ENCODE measurements around the gene NUBP1. TPM values are rescaled to one million over a fixed set of nuclear protein-coding genes. Genes with fewer than 3 reads are reported as not detected.

The NUBP1 gene
- total and polyA plus RNA-seq, 9 of the 15 experiments (the other 6 are each of a cell fraction or from before 2014, with no cell fraction given): 17.2 to 55.1 (median 35.6) TPM

DNA sequence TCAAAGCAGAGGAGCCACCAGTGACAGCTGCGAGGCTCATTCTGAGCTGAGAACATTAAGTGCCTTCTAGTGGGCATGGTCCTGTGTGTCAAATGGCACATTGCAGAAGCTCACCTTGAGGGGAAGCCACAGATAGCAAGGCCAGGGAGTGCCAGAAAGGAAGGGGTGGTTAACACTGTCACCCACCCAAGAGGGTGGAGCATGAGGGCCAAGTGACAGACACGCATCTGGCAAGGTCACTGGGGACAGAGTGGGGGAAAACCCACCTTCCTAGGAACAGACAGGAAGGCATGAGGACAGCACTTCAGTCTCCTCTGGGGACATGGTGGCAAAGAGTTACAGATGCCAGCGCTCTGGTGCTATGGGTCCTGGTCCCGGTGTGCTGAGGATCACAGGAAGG lies 22.1 kb downstream of the NUBP1 start (continued):
- TF ChIP-seq CREBBP (IDR thresholded peaks at IDR 0.05; ENCODE audit: low read depth, low read length) (no peak), ZNF717 (CRISPR knock-in tag; IDR thresholded peaks at IDR 0.05) (no peak), TRIM28 (IDR thresholded peaks at IDR 0.05) (no peak)

DNA sequence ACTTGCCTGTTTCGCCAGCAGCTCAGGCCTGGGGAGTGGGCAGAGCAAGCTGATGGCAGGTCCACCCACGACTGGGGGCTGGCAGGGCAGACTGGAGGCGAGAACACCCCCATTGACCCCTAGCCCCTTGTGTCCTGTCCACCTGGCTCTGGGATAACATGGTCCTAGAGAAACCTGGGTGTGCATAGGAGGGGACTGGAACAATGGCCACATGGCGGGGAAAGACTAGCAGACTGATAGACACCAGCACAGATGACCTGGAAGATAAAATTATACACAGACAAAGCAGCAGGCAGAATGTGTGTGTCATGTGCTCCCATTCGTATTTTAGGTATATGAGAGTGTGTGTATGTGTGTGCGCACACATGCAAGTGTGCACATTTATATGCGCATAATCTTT lies 23.5 kb downstream of the NUBP1 start:
- ATAC-seq (no peak), DNase-seq (ENCODE audit: extremely low read depth in 1 of 4, low spot score in 3 of 4) (no peak), FAIRE-seq (no peak)
- ChIA-PET POLR2A (no interaction called here), CTCF (ENCODE audit: low intra/inter-chr PET ratio) (no interaction called here)
- in situ Hi-C loops (cut with MboI): no loop called here
- Histone ChIP-seq H3K4me3 (no peak overlapping the region), H3K36me3 (ENCODE audit: control insufficient read depth, insufficient read depth, low read length) (peaks cover 36% of the 10 kb centered on the region; the same call in 1 of the 3 replicates), H4K20me1 (replicated peaks; ENCODE audit: control insufficient read depth, insufficient read depth, low read length) (no peaks in the 10 kb centered on the region), H3K9me3 (replicated peaks; ENCODE audit: control insufficient read depth, insufficient read depth, low read depth, low read length) (no peaks in the 10 kb centered on the region), H3K27ac (ENCODE audit: extremely low read depth, low read depth, low read length) (no peak overlapping the region), H3K27me3 (ENCODE audit: control insufficient read depth in 2 of 2, insufficient read depth in 2 of 2, low read length in 2 of 2) (no peaks in the 10 kb centered on the region), H3K4me2 (ENCODE audit: insufficient read depth, low read length) (no peak overlapping the region), H3K9me1 (ENCODE audit: control insufficient read depth, insufficient read depth, low read length) (no peaks in the 10 kb centered on the region), H3K9ac (ENCODE audit: insufficient read depth in 1 of 2, low read depth in 2 of 2, low read length in 2 of 2) (no peak overlapping the region), H3K4me1 (replicated peaks in 1 of 2; ENCODE audit: control insufficient read depth in 2 of 2, insufficient read depth in 2 of 2, low read length in 2 of 2) (peaks cover 0 to 3% of the 10 kb centered on the region in 2 experiments; a peak in 1 of 5 replicates), H3K79me2 (ENCODE audit: control insufficient read depth, insufficient read depth, low read length) (no peaks in the 10 kb centered on the region), H2AFZ (ENCODE audit: low read depth, low read length) (no peak overlapping the region)
- WGBS (ENCODE audit: insufficient coverage, low coverage, missing lambda C conversion rate): 75% methylated on average over 7 of the region's 7 CpGs
- intact Hi-C loops (cut with micrococcal nuclease): no loop called here
- BruUV-seq (replicated peaks): no TSS peak
- TF ChIP-seq SMARCA4 (IDR thresholded peaks at IDR 0.05) (no peak), NR4A1 (CRISPR knock-in tag; IDR thresholded peaks at IDR 0.05) (no peak), NR4A1 (tag; IDR thresholded peaks at IDR 0.05) (no peak), FOXJ3 (CRISPR knock-in tag; IDR thresholded peaks at IDR 0.05) (no peak), ESRRB (CRISPR knock-in tag; IDR thresholded peaks at IDR 0.05; ENCODE audit: borderline replicate concordance) (no peak), ZNF282 (CRISPR knock-in tag; IDR thresholded peaks at IDR 0.05) (no peak), RBM39 (optimal IDR thresholded peaks at IDR 0.05; ENCODE audit: low read depth, low read length) (no peak), SMARCB1 (IDR thresholded peaks at IDR 0.05; ENCODE audit: insufficient read length, low read depth) (no peak), PRPF4 (IDR thresholded peaks at IDR 0.05; ENCODE audit: insufficient read depth, low read depth, low read length, poor library complexity, severe bottlenecking) (no peak), GATAD2B (IDR thresholded peaks at IDR 0.05; ENCODE audit: borderline replicate concordance) (no peak)
- TF ChIP-seq, protein P1, sequence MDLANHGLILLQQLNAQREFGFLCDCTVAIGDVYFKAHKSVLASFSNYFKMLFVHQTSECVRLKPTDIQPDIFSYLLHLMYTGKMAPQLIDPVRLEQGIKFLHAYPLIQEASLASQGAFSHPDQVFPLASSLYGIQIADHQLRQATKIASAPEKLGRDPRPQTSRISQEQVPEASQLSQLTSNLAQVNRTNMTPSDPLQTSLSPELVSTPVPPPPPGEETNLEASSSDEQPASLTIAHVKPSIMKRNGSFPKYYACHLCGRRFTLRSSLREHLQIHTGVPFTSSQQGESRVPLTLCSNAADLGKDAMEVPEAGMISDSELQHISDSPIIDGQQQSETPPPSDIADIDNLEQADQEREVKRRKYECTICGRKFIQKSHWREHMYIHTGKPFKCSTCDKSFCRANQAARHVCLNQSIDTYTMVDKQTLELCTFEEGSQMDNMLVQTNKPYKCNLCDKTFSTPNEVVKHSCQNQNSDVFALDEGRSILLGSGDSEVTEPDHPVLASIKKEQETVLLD (IDR thresholded peaks at IDR 0.05): no peak
- TF ChIP-seq, protein P2, sequence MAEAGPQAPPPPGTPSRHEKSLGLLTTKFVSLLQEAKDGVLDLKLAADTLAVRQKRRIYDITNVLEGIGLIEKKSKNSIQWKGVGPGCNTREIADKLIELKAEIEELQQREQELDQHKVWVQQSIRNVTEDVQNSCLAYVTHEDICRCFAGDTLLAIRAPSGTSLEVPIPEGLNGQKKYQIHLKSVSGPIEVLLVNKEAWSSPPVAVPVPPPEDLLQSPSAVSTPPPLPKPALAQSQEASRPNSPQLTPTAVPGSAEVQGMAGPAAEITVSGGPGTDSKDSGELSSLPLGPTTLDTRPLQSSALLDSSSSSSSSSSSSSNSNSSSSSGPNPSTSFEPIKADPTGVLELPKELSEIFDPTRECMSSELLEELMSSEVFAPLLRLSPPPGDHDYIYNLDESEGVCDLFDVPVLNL (CRISPR knock-in tag; IDR thresholded peaks at IDR 0.05; ENCODE audit: low read depth): no peak
- TF ChIP-seq, protein P3, sequence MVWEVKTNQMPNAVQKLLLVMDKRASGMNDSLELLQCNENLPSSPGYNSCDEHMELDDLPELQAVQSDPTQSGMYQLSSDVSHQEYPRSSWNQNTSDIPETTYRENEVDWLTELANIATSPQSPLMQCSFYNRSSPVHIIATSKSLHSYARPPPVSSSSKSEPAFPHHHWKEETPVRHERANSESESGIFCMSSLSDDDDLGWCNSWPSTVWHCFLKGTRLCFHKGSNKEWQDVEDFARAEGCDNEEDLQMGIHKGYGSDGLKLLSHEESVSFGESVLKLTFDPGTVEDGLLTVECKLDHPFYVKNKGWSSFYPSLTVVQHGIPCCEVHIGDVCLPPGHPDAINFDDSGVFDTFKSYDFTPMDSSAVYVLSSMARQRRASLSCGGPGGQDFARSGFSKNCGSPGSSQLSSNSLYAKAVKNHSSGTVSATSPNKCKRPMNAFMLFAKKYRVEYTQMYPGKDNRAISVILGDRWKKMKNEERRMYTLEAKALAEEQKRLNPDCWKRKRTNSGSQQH (CRISPR knock-in tag; IDR thresholded peaks at IDR 0.05): no peak

All from K562 (cell line).